GM23338 (cell line): ENCODE results near the gene BMP8A.

ENCODE experiments used
- CREB1 ChIP-seq: fragments of 250-450 bp; sonication (Bioruptor Pico); IDR thresholded peaks from 2 replicates; pipeline ENCODE4 v1.5.0; 2020; ENCODE audit warnings: low read depth, mild to moderate bottlenecking, moderate library complexity
- CTCF ChIP-seq, 2 experiments: fragments of 200-600 bp in 1 of 2; sonication (generic) in 1 of 2; conservative IDR thresholded peaks; 2 replicates each; pipeline versions ENCODE4 v1.5.1 to v1.6.1; 2016 to 2017; ENCODE audit warnings: antibody characterized with exemption in 2 of 2, low read depth in 2 of 2, mild to moderate bottlenecking in 2 of 2, moderate library complexity in 1 of 2
- EZH2 ChIP-seq: fragments of 200-600 bp; sonication (generic); IDR thresholded peaks from one replicate; pipeline ENCODE4 v1.8.0; 2017; ENCODE audit warnings: antibody characterized with exemption, mild to moderate bottlenecking, low read depth; ENCODE audit not compliant: unreplicated experiment
- EZH2phosphoT487 ChIP-seq: fragments of 200-600 bp; sonication (generic); IDR thresholded peaks from one replicate; pipeline ENCODE4 v1.8.1; 2018; ENCODE audit warnings: antibody characterized with exemption; ENCODE audit not compliant: unreplicated experiment
- JUNB ChIP-seq: IDR thresholded peaks from one replicate; pipeline ENCODE4 v1.6.1; 2016; ENCODE audit warnings: antibody characterized with exemption; ENCODE audit not compliant: unreplicated experiment
- NANOG ChIP-seq: IDR thresholded peaks from 2 replicates; pipeline ENCODE4 v1.6.1; 2016; ENCODE audit warnings: antibody characterized with exemption, borderline replicate concordance
- POLR2AphosphoS5 ChIP-seq: IDR thresholded peaks from 2 replicates; pipeline ENCODE4 v1.6.1; 2016; ENCODE audit warnings: antibody characterized with exemption, low read depth
- REST ChIP-seq: IDR thresholded peaks from one replicate; pipeline ENCODE4 v1.6.1; 2018; ENCODE audit warnings: antibody characterized with exemption; ENCODE audit not compliant: unreplicated experiment
- STAT1 ChIP-seq: IDR thresholded peaks from one replicate; pipeline ENCODE4 v1.6.1; 2016; ENCODE audit warnings: antibody characterized with exemption; ENCODE audit not compliant: unreplicated experiment
- ZNF114 ChIP-seq: fragments of 250-450 bp; sonication (Bioruptor Pico); IDR thresholded peaks from 2 replicates; pipeline ENCODE4 v1.5.0; 2020; ENCODE audit warnings: mild to moderate bottlenecking, moderate library complexity
- ZNF331 ChIP-seq: fragments of 250-450 bp; sonication (Bioruptor Pico); IDR thresholded peaks from 2 replicates; pipeline ENCODE4 v1.5.0; 2020; ENCODE audit warnings: low read depth, mild to moderate bottlenecking, moderate library complexity

- no peak for TF ChIP-seq CTCF (conservative IDR thresholded peaks at IDR 0.05; ENCODE audit: low read depth in 2 of 2)
- TF ChIP-seq EZH2phosphoT487: peak; percentile 11
- TF ChIP-seq CREB1 (CRISPR knock-in tag): no peak
- TF ChIP-seq POLR2AphosphoS5: no peak
- TF ChIP-seq EZH2: no peak
- no peak for TF ChIP-seq JUNB
- TF ChIP-seq REST: no peak
- TF ChIP-seq STAT1: no peak
- no peak for TF ChIP-seq ZNF114 (CRISPR knock-in tag)
- no peak for TF ChIP-seq ZNF331
- no peak for TF ChIP-seq NANOG
Observed at GRCh38 chr1:39446986-39447567, 44.4 kb upstream of the BMP8A start.
